ENCODE results near the gene TMEM132D.

- no peak for TF ChIP-seq GATA2 (IDR thresholded peaks at IDR 0.05; ENCODE audit: low read depth, low read length)
- no peak for TF ChIP-seq GATA3 (IDR thresholded peaks at IDR 0.05; ENCODE audit: low read depth, low read length)
Observed at GRCh38 chr12:129571901-129572494, 331.8 kb downstream of the TMEM132D start.
